Measurements from ENCODE around the gene VEGFA. TPM values are rescaled to one million over a fixed set of nuclear protein-coding genes. Genes with fewer than 3 reads are reported as not detected.

Gene VEGFA
- polyA plus RNA-seq, 2 of the 4 experiments (the other 2 are of a cell fraction): 35.8 to 83.7 TPM

DNA sequence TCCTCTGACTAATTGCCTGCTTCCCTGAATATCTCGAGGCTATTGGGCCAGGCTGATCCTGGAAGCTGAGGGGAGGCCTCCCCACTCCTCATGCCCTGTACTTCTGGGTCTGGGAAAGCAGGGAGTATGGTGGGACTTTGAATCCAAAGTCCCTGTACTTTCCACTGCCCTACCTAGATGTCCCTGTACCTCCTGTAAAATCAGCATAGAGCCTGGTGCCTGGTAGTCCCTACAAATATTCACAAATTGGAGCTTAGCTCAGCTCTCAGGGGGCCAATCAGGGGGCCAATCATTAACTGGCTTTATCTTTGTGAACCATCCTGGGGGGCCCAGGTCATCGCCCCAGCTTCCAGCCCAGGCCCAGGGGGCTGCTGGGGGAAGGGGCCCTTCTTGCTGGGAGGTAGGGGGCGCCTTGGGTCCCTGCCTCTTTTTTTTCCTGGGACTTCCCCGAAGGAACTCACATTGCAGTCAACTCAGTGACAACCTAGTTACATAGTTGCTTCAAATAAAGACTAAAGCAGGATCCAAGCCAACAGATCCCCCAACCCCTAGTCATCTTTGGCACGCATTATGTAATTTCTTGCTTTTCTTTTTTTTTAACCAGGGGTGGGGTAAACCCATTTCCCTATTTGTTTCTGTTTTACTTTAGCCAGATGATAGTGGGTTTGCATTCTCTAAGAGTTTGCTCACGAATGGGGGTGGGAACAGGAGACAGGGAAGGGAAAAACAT lies 6.9 kb upstream of the VEGFA start:
- TF ChIP-seq KDM5A (IDR thresholded peaks at IDR 0.05) (no peak), HOXB5 (CRISPR knock-in tag; IDR thresholded peaks at IDR 0.05) (no peak), ESRRA (IDR thresholded peaks at IDR 0.05; ENCODE audit: borderline replicate concordance, low read length) (no peak), TP53 (CRISPR knock-in tag; IDR thresholded peaks at IDR 0.05) (no peak), POLR2AphosphoS2 (conservative IDR thresholded peaks at IDR 0.05; ENCODE audit: low read length) (no peak), ZC3H11A (IDR thresholded peaks at IDR 0.05) (no peak), MYC (IDR thresholded peaks at IDR 0.05; ENCODE audit: borderline replicate concordance, low read length) (no peak), FOXS1 (CRISPR knock-in tag; IDR thresholded peaks at IDR 0.05) (no peak), MAFK (IDR thresholded peaks at IDR 0.05; ENCODE audit: partially characterized antibody) (no peak), NPAS2 (CRISPR knock-in tag; IDR thresholded peaks at IDR 0.05; ENCODE audit: borderline replicate concordance) (no peak), RNF2 (IDR thresholded peaks at IDR 0.05; ENCODE audit: borderline replicate concordance, low read depth) (no peak), CHD4 (IDR thresholded peaks at IDR 0.05; ENCODE audit: borderline replicate concordance) (no peak), HEYL (CRISPR knock-in tag; IDR thresholded peaks at IDR 0.05) (no peak), ELK1 (IDR thresholded peaks at IDR 0.05; ENCODE audit: low read depth, low read length) (no peak)
- TF ChIP-seq, protein P1, sequence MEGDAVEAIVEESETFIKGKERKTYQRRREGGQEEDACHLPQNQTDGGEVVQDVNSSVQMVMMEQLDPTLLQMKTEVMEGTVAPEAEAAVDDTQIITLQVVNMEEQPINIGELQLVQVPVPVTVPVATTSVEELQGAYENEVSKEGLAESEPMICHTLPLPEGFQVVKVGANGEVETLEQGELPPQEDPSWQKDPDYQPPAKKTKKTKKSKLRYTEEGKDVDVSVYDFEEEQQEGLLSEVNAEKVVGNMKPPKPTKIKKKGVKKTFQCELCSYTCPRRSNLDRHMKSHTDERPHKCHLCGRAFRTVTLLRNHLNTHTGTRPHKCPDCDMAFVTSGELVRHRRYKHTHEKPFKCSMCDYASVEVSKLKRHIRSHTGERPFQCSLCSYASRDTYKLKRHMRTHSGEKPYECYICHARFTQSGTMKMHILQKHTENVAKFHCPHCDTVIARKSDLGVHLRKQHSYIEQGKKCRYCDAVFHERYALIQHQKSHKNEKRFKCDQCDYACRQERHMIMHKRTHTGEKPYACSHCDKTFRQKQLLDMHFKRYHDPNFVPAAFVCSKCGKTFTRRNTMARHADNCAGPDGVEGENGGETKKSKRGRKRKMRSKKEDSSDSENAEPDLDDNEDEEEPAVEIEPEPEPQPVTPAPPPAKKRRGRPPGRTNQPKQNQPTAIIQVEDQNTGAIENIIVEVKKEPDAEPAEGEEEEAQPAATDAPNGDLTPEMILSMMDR (IDR thresholded peaks at IDR 0.05): no peak
- TF ChIP-seq, protein P2, sequence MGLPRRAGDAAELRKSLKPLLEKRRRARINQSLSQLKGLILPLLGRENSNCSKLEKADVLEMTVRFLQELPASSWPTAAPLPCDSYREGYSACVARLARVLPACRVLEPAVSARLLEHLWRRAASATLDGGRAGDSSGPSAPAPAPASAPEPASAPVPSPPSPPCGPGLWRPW (IDR thresholded peaks at IDR 0.05): no peak
- ATAC-seq: no peak
- WGBS (ENCODE audit: missing lambda C conversion rate): 66% methylated on average over 4 of the region's 6 CpGs
- no peak overlapping the region for H3K27ac ChIP-seq
- H3K9me3 ChIP-seq: no peaks in the 10 kb centered on the region
- ChIA-PET CTCF (interaction anchor here (1.0 to 8.6 kb wide), 5 partner anchors 10 to 316 kb away, joined by 3 to 52 read pairs (median 8); no protein-coding TSS in a partner anchor), POLR2A (no interaction called here)
- no peaks in the 10 kb centered on the region for H3K4me1 ChIP-seq
- DNase-seq (ENCODE audit: low read depth in 1 of 2, low spot score in 1 of 2): no peak
- H3K4me2 ChIP-seq: no peak overlapping the region
- H3K4me3 ChIP-seq: no peak overlapping the region
- FAIRE-seq: no peak

GRCh38 chr6:43763812-43764522 lies 6.0 kb upstream of the VEGFA start:
- WGBS (ENCODE audit: missing lambda C conversion rate): 85% methylated on average over 7 of the region's 7 CpGs
- H3K27ac ChIP-seq: no peak overlapping the region
- H3K4me2 ChIP-seq: no peak overlapping the region
- DNase-seq (ENCODE audit: low read depth in 1 of 2, low spot score in 1 of 2) (no peak), ATAC-seq (no peak), FAIRE-seq (no peak)
- TF ChIP-seq ATOH8 (CRISPR knock-in tag; IDR thresholded peaks at IDR 0.05; ENCODE audit: low read depth) (no peak), NR3C1 (IDR thresholded peaks at IDR 0.05) (no peak), MAFK (IDR thresholded peaks at IDR 0.05; ENCODE audit: partially characterized antibody) (no peak)
- TF ChIP-seq, protein P3, sequence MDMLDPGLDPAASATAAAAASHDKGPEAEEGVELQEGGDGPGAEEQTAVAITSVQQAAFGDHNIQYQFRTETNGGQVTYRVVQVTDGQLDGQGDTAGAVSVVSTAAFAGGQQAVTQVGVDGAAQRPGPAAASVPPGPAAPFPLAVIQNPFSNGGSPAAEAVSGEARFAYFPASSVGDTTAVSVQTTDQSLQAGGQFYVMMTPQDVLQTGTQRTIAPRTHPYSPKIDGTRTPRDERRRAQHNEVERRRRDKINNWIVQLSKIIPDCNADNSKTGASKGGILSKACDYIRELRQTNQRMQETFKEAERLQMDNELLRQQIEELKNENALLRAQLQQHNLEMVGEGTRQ (IDR thresholded peaks at IDR 0.05): no peak
- no peaks in the 10 kb centered on the region for H3K4me1 ChIP-seq
- CTCF ChIA-PET: interaction anchor here (0.6 to 8.6 kb wide), 5 partner anchors 9 to 315 kb away, joined by 3 to 52 read pairs (median 6); no protein-coding TSS in a partner anchor
- POLR2A ChIA-PET: no interaction called here
- H3K4me3 ChIP-seq: no peak overlapping the region
- no peaks in the 10 kb centered on the region for H3K9me3 ChIP-seq

Measured in A549 (cell line).